GM10847 (cell line): Measurements from ENCODE around the gene SMIM30.

Experiments
- POLR2A ChIP-seq: IDR thresholded peaks from 2 replicates; pipeline ENCODE4 v1.6.1; 2011; ENCODE audit not compliant: insufficient read length; ENCODE audit errors: extremely low read depth

SMIM30 gene

GRCh38 chr7:113118074-113118959, at the start of gene SMIM30:
Gene SMIM30, minus strand, starts transcription at chr7:113118554. Its CDS starts 976 bp downstream, at chr7:113117578.
- peak; percentile 52 for TF ChIP-seq POLR2A

- TF ChIP-seq POLR2A, result no peak
These were observed 42.7 kb upstream of the SMIM30 start for GRCh38 chr7:113161050-113161449.

- no peak for TF ChIP-seq POLR2A
These were observed 41.5 kb upstream of the SMIM30 start for GRCh38 chr7:113159746-113160339.

- TF ChIP-seq POLR2A, result no peak
These were observed 40.4 kb upstream of the SMIM30 start for GRCh38 chr7:113158756-113159155.

- TF ChIP-seq POLR2A, result no peak
These were observed 35.8 kb upstream of the SMIM30 start for GRCh38 chr7:113154117-113154516.

GRCh38 chr7:113144817-113145216, 26.5 kb upstream of the SMIM30 start:
- no peak for TF ChIP-seq POLR2A

GRCh38 chr7:113143486-113144257, 25.3 kb upstream of the SMIM30 start:
- no peak for TF ChIP-seq POLR2A

- no peak for TF ChIP-seq POLR2A
These were observed 24.2 kb upstream of the SMIM30 start for GRCh38 chr7:113142385-113143119.

GRCh38 chr7:113141803-113142202, 23.4 kb upstream of the SMIM30 start:
- TF ChIP-seq POLR2A, result no peak

- TF ChIP-seq POLR2A, result no peak
These were observed 22.6 kb upstream of the SMIM30 start for GRCh38 chr7:113140956-113141355.

- TF ChIP-seq POLR2A, result no peak
These were observed 18.9 kb upstream of the SMIM30 start for GRCh38 chr7:113137241-113137640.

GRCh38 chr7:113134025-113134424, 15.7 kb upstream of the SMIM30 start:
- TF ChIP-seq POLR2A, result no peak

- TF ChIP-seq POLR2A, result no peak
These were observed 13.0 kb upstream of the SMIM30 start for GRCh38 chr7:113131367-113131766.

GRCh38 chr7:113128031-113128430, 9.7 kb upstream of the SMIM30 start:
- no peak for TF ChIP-seq POLR2A

- TF ChIP-seq POLR2A, result no peak
These were observed 7.4 kb upstream of the SMIM30 start for GRCh38 chr7:113125728-113126127.

GRCh38 chr7:113122744-113123143, 4.4 kb upstream of the SMIM30 start:
- no peak for TF ChIP-seq POLR2A

- TF ChIP-seq POLR2A, result no peak
These were observed 2.3 kb upstream of the SMIM30 start for GRCh38 chr7:113120647-113121046.
